K562 (cell line): ENCODE measurements around the gene EFHC1. TPM values are rescaled to one million over a fixed set of nuclear protein-coding genes. Genes with fewer than 3 reads are reported as not detected.

ENCODE experiments used
- CBX5 ChIP-seq: IDR thresholded peaks from 2 replicates; pipeline ENCODE4 v1.6.1; 2014; ENCODE audit warnings: low read depth, borderline replicate concordance
- CTBP1 ChIP-seq: fragments of 450-650 bp; IDR thresholded peaks from 2 replicates; pipeline ENCODE4 v1.6.1; 2016; ENCODE audit warnings: borderline replicate concordance
- ELF2 ChIP-seq: fragments of 250-450 bp; sonication (Bioruptor Pico); IDR thresholded peaks from 2 replicates; pipeline ENCODE4 v1.5.0; 2021; ENCODE audit warnings: mild to moderate bottlenecking
- EP300 ChIP-seq: IDR thresholded peaks from 2 replicates; pipeline ENCODE4 v1.6.1; 2012; ENCODE audit warnings: low read length, improper control_type of control experiment
- GTF2A2 ChIP-seq: IDR thresholded peaks from 2 replicates; pipeline ENCODE4 v1.6.1; 2016; ENCODE audit warnings: mild to moderate bottlenecking, missing genetic modification characterization, missing compliant biosample characterization
- HDAC1 ChIP-seq, 2 experiments: fragments of 450-650 bp; IDR thresholded peaks; 2 replicates each; pipeline ENCODE4 v1.6.1; 2016 to 2017; ENCODE audit warnings: inconsistent platforms in 1 of 2, mild to moderate bottlenecking in 1 of 2, moderate library complexity in 1 of 2
- JUNB ChIP-seq: fragments of 450-650 bp; formaldehyde crosslinking; conservative IDR thresholded peaks from 2 replicates; pipeline ENCODE4 v1.4.0; 2020; ENCODE audit warnings: mild to moderate bottlenecking
- MTA1 ChIP-seq: fragments of 450-650 bp; IDR thresholded peaks from 2 replicates; pipeline ENCODE4 v1.6.1; 2017; ENCODE audit warnings: borderline replicate concordance
- MYC ChIP-seq, 2 experiments: fragments of 250-450 bp in 1 of 2; sonication (Bioruptor Pico) in 1 of 2; IDR thresholded peaks; 2 replicates each; pipeline versions ENCODE4 v1.5.1 to v1.6.1; 2012 to 2021; ENCODE audit warnings: low read depth in 2 of 2, borderline replicate concordance in 1 of 2, improper control_type of control experiment in 1 of 2, low read length in 1 of 2, mild to moderate bottlenecking in 1 of 2, moderate library complexity in 1 of 2
- NBN ChIP-seq: fragments of 450-650 bp; IDR thresholded peaks from 2 replicates; pipeline ENCODE4 v1.6.1; 2016; ENCODE audit warnings: low read depth, mild to moderate bottlenecking
- NCOA6 ChIP-seq: fragments of 450-650 bp; IDR thresholded peaks from 2 replicates; pipeline ENCODE4 v1.6.1; 2017; ENCODE audit warnings: mild to moderate bottlenecking
- POLR2H ChIP-seq: IDR thresholded peaks from 2 replicates; pipeline ENCODE4 v1.6.1; 2016; ENCODE audit warnings: missing genetic modification characterization, low read depth, mild to moderate bottlenecking, control low read depth, missing compliant biosample characterization, moderate library complexity
- RAD51 ChIP-seq: fragments of 450-650 bp; IDR thresholded peaks from 2 replicates; pipeline ENCODE4 v1.7.1; 2016; ENCODE audit warnings: low read depth, mild to moderate bottlenecking, borderline replicate concordance
- RBBP5 ChIP-seq: fragments of 200-600 bp; sonication (generic); IDR thresholded peaks from 2 replicates; pipeline ENCODE4 v1.6.1; 2012; ENCODE audit warnings: borderline replicate concordance, mild to moderate bottlenecking, low read length, control low read depth, inconsistent platforms; ENCODE audit not compliant: insufficient read depth, poor library complexity, severe bottlenecking
- TOE1 ChIP-seq, 2 experiments: fragments of 450-650 bp in 1 of 2; sonication (generic) in 1 of 2; formaldehyde crosslinking in 1 of 2; IDR thresholded peaks; 2 replicates each; pipeline versions ENCODE4 v1.7.1 to v1.8.0; 2016 to 2022; ENCODE audit warnings: borderline replicate concordance in 2 of 2, mild to moderate bottlenecking in 2 of 2, antibody characterized with exemption in 1 of 2, inconsistent platforms in 1 of 2, low read depth in 1 of 2, missing genetic modification reagents in 1 of 2, moderate library complexity in 1 of 2
- UBTF ChIP-seq, 2 experiments: IDR thresholded peaks; 2 replicates each; pipeline ENCODE4 v1.6.1; 2012; ENCODE audit warnings: improper control_type of control experiment in 2 of 2, low read depth in 2 of 2, low read length in 2 of 2, borderline replicate concordance in 1 of 2
- ZNF507 ChIP-seq: conservative IDR thresholded peaks from 2 replicates; pipeline ENCODE4 v1.6.1; 2017; ENCODE audit warnings: missing genetic modification characterization, missing compliant biosample characterization
- ZNF586 ChIP-seq: fragments of 450-650 bp; formaldehyde crosslinking; conservative IDR thresholded peaks from 2 replicates; pipeline ENCODE4 v1.4.0; 2020; ENCODE audit warnings: mild to moderate bottlenecking, moderate library complexity
- polyA plus RNA-seq, 8 experiments: library from polyadenylated mRNA; depleted of rRNA in 4 of 8; stranded (reverse) in 5 of 8; unstranded in 3 of 8; fragments of >200 nt; fragmentation: Nextera tagmentation in 2 of 8; fragmentation: Illumina TruSeq in 1 of 8; extraction: Ambion mirVana in 2 of 8; extraction: Trizol in 1 of 8; gene quantifications; 2 replicates each; pipeline versions ENCODE4 v1.2.1 to v1.2.3, GENCODE V29; 2011 to 2014; ENCODE audit warnings: inconsistent platforms in 1 of 8, missing spikeins in 1 of 8
- total RNA-seq, 7 experiments: library from RNA; depleted of rRNA in 6 of 7; stranded (reverse); fragments of >200 nt in 6 of 7; fragmentation: Illumina TruSeq in 2 of 7; extraction: Trizol in 2 of 7; gene quantifications; 2 replicates each; pipeline versions ENCODE4 v1.2.1 to v1.2.3, GENCODE V29; 2011 to 2021; ENCODE audit warnings: low replicate concordance in 1 of 7
- TF ChIP-seq, protein P1 (sequence below): sonication (generic); formaldehyde crosslinking; IDR thresholded peaks from 2 replicates; pipeline ENCODE4 v1.8.0; 2022; ENCODE audit warnings: mild to moderate bottlenecking, missing genetic modification reagents
- TF ChIP-seq, protein P2 (sequence below): sonication (generic); formaldehyde crosslinking; IDR thresholded peaks from 2 replicates; pipeline ENCODE4 v1.8.1; 2023; ENCODE audit warnings: mild to moderate bottlenecking, missing genetic modification reagents
- TF ChIP-seq, protein P3 (sequence below), 2 experiments: fragments of 450-650 bp; conservative IDR thresholded peaks; 2 replicates each; pipeline ENCODE4 v1.6.1; 2017; ENCODE audit warnings: mild to moderate bottlenecking in 2 of 2, moderate library complexity in 2 of 2

The EFHC1 gene
- total and polyA plus RNA-seq, 9 of the 15 experiments (the other 6 are each of a cell fraction or from before 2014, with no cell fraction given): 9.5 to 31.0 (median 14.9) TPM

- TF ChIP-seq ELF2 (CRISPR knock-in tag) (no peak), GTF2A2 (tag) (no peak), RAD51 (no peak), NCOA6 (no peak), HDAC1 (IDR thresholded peaks at IDR 0.05) (peak in 1 of 2 experiments; percentile 67; a peak in 2 of 4 replicates), JUNB (CRISPR knock-in tag) (peak; percentile 80), ZNF507 (tag) (no peak), UBTF (IDR thresholded peaks at IDR 0.05; ENCODE audit: borderline replicate concordance in 1 of 2, low read depth in 2 of 2, low read length in 2 of 2) (no peak), TOE1 (IDR thresholded peaks at IDR 0.05; ENCODE audit: borderline replicate concordance) (peak; percentile 29; the same call in 1 of the 2 replicates), TOE1 (CRISPR knock-in tag; IDR thresholded peaks at IDR 0.05; ENCODE audit: borderline replicate concordance, low read depth) (no peak), RBBP5 (peak; percentile 80), MTA1 (peak; percentile 65; the same call in 1 of the 2 replicates), MYC (IDR thresholded peaks at IDR 0.05; ENCODE audit: low read depth, low read length) (peak; percentile 40; the same call in 1 of the 2 replicates), MYC (CRISPR knock-in tag; IDR thresholded peaks at IDR 0.05; ENCODE audit: borderline replicate concordance, low read depth) (no peak), ZNF586 (no peak), CBX5 (no peak; the same call in 1 of the 2 replicates), EP300 (peak; percentile 68), CTBP1 (peak; percentile 84), POLR2H (peak; percentile 13; the same call in 1 of the 2 replicates), NBN (peak; percentile 76; the same call in 1 of the 2 replicates)
- TF ChIP-seq, protein P1, sequence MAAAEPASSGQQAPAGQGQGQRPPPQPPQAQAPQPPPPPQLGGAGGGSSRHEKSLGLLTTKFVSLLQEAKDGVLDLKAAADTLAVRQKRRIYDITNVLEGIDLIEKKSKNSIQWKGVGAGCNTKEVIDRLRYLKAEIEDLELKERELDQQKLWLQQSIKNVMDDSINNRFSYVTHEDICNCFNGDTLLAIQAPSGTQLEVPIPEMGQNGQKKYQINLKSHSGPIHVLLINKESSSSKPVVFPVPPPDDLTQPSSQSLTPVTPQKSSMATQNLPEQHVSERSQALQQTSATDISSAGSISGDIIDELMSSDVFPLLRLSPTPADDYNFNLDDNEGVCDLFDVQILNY: no peak
- TF ChIP-seq, protein P2, sequence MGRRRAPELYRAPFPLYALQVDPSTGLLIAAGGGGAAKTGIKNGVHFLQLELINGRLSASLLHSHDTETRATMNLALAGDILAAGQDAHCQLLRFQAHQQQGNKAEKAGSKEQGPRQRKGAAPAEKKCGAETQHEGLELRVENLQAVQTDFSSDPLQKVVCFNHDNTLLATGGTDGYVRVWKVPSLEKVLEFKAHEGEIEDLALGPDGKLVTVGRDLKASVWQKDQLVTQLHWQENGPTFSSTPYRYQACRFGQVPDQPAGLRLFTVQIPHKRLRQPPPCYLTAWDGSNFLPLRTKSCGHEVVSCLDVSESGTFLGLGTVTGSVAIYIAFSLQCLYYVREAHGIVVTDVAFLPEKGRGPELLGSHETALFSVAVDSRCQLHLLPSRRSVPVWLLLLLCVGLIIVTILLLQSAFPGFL (CRISPR knock-in tag): no peak
- TF ChIP-seq, protein P3, sequence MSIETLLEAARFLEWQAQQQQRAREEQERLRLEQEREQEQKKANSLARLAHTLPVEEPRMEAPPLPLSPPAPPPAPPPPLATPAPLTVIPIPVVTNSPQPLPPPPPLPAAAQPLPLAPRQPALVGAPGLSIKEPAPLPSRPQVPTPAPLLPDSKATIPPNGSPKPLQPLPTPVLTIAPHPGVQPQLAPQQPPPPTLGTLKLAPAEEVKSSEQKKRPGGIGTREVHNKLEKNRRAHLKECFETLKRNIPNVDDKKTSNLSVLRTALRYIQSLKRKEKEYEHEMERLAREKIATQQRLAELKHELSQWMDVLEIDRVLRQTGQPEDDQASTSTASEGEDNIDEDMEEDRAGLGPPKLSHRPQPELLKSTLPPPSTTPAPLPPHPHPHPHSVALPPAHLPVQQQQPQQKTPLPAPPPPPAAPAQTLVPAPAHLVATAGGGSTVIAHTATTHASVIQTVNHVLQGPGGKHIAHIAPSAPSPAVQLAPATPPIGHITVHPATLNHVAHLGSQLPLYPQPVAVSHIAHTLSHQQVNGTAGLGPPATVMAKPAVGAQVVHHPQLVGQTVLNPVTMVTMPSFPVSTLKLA (conservative IDR thresholded peaks at IDR 0.05): peak; percentile 31 to 69; a peak in 2 of 4 replicates
Observed at GRCh38 chr6:52517502-52518278, 97.5 kb downstream of the EFHC1 start (continued).
